Naive thymus-derived CD4-positive, alpha-beta T cell (primary cell): ENCODE data around the gene NPAS3. TPM values are rescaled to one million over a fixed set of nuclear protein-coding genes. Genes with fewer than 3 reads are reported as not detected.

Source experiments
- ATAC-seq: fragments of 150-1000 bp; cut with Tn5 transposase; 2 replicates; pipeline ENCODE4 v1.10.0; 2021; ENCODE audit warnings: mild to moderate bottlenecking, moderate library complexity
- CTCF ChIA-PET: fragments of 350-600 bp; sonication (Branson Sonifier 250); formaldehyde crosslinking; loops from one replicate; lab custom pipeline; 2021; ENCODE audit warnings: antibody characterized with exemption; lab: Charles Lee
- POLR2A ChIA-PET: fragments of 350-600 bp; sonication (Branson Sonifier 250); formaldehyde crosslinking; loops from one replicate; lab custom pipeline; 2021; ENCODE audit warnings: antibody characterized with exemption, inconsistent platforms; lab: Charles Lee
- DNase-seq, 9 donors: peaks; one replicate each; pipeline versions ENCODE4 v3.0.0 to v3.0.0-alpha.2; 2020 to 2022; ENCODE audit warnings: mixed read lengths in 1 of 9
- H3K27ac ChIP-seq: one replicate; pipeline ENCODE4 v1.7.0; 2013; ENCODE audit warnings: mild to moderate bottlenecking, low read depth, low read length, moderate library complexity
- H3K27me3 ChIP-seq, 2 donors: one replicate each; pipeline ENCODE4 v1.7.0; 2013; ENCODE audit warnings: low read length in 2 of 2, mild to moderate bottlenecking in 2 of 2, moderate library complexity in 2 of 2; ENCODE audit not compliant: control insufficient read depth in 2 of 2, insufficient read depth in 2 of 2
- H3K36me3 ChIP-seq, 3 experiments: 1 replicate in 2 of 3; 2 replicates in 1 of 3; pipeline ENCODE4 v1.7.0; 2013; ENCODE audit warnings: low read length in 3 of 3, mild to moderate bottlenecking in 3 of 3, moderate library complexity in 1 of 3; ENCODE audit not compliant: insufficient read depth in 3 of 3, control insufficient read depth in 2 of 3
- H3K4me1 ChIP-seq, 2 donors: one replicate each; pipeline ENCODE4 v1.7.0; 2013; ENCODE audit warnings: low read length in 2 of 2, mild to moderate bottlenecking in 2 of 2, moderate library complexity in 1 of 2; ENCODE audit not compliant: control insufficient read depth in 2 of 2, insufficient read depth in 2 of 2
- H3K4me3 ChIP-seq: 2 replicates; pipeline ENCODE4 v1.7.0; 2013; ENCODE audit warnings: mild to moderate bottlenecking, low read length
- H3K9me3 ChIP-seq, 3 experiments: 1 replicate in 2 of 3; 2 replicates in 1 of 3; pipeline ENCODE4 v1.7.0; 2013; ENCODE audit warnings: low read length in 3 of 3; ENCODE audit not compliant: control insufficient read depth in 2 of 3
- H3K27ac Mint-ChIP-seq, 9 donors: one replicate each; pipeline ENCODE4 v1.8.0; 2020 to 2022; ENCODE audit warnings: mixed read lengths in 9 of 9, mild to moderate bottlenecking in 8 of 9, moderate library complexity in 5 of 9, inconsistent platforms in 2 of 9
- H3K27me3 Mint-ChIP-seq, 5 donors: one replicate each; pipeline ENCODE4 v1.8.0; 2021 to 2022; ENCODE audit warnings: mixed read lengths in 5 of 5, mild to moderate bottlenecking in 1 of 5
- H3K36me3 Mint-ChIP-seq, 5 donors: one replicate each; pipeline ENCODE4 v1.8.0; 2020 to 2022; ENCODE audit warnings: mixed read lengths in 5 of 5, mild to moderate bottlenecking in 3 of 5, inconsistent platforms in 1 of 5
- H3K4me1 Mint-ChIP-seq, 7 donors: one replicate each; pipeline ENCODE4 v1.8.0; 2020 to 2022; ENCODE audit warnings: mixed read lengths in 7 of 7, mild to moderate bottlenecking in 3 of 7, inconsistent platforms in 1 of 7
- H3K4me3 Mint-ChIP-seq, 10 donors: one replicate each; pipeline ENCODE4 v1.8.0; 2020 to 2022; ENCODE audit warnings: mild to moderate bottlenecking in 10 of 10, mixed read lengths in 10 of 10, moderate library complexity in 6 of 10, inconsistent platforms in 2 of 10
- H3K9me3 Mint-ChIP-seq, 11 donors: one replicate each; pipeline ENCODE4 v1.8.0; 2020 to 2022; ENCODE audit warnings: mixed read lengths in 11 of 11, mild to moderate bottlenecking in 4 of 11, inconsistent platforms in 1 of 11, moderate library complexity in 1 of 11
- intact Hi-C, 2 donors: fragments of 100-400 bp; cut with micrococcal nuclease; formaldehyde crosslinking; loops; one replicate each; pipeline ENCODE4 v1.15.1; 2023
- polyA plus RNA-seq, 2 donors: library from polyadenylated mRNA; unstranded; fragments of 300-500 nt; fragmentation: Illumina TruSeq; gene quantifications; one replicate each; pipeline ENCODE4 v1.2.3, GENCODE V29; 2021
- total RNA-seq, 6 experiments: library from RNA in 5 of 6; stranded (reverse) in 5 of 6; gene quantifications; 1 replicate in 5 of 6; 2 replicates in 1 of 6; pipeline ENCODE4 v1.2.3 and lab custom pipeline; 2021 to 2026

The NPAS3 gene
- total and polyA plus RNA-seq, 7 experiments from 2014 or later = not detected

- intact Hi-C loops = no loop called here
- Mint-ChIP-seq H3K27ac (no peak overlapping the region), H3K4me1 (no peaks in the 10 kb centered on the region), H3K36me3 (no peaks in the 10 kb centered on the region), H3K9me3 (peaks cover 0 to 6% (median 0%) of the 10 kb centered on the region in 11 donors), H3K27me3 (no peaks in the 10 kb centered on the region), H3K4me3 (no peak overlapping the region)
- ATAC-seq (no peak), DNase-seq (no peak)
- H3K36me3 ChIP-seq = no peaks in the 10 kb centered on the region
- H3K4me3 ChIP-seq = no peak overlapping the region
- H3K27me3 ChIP-seq = no peaks in the 10 kb centered on the region
- H3K27ac ChIP-seq = no peak overlapping the region
- no peaks in the 10 kb centered on the region for H3K4me1 ChIP-seq
- ChIA-PET POLR2A (no interaction called here), CTCF (no interaction called here)
- H3K9me3 ChIP-seq = no peaks in the 10 kb centered on the region
Measured at GRCh38 chr14:33375196-33375595, 436.5 kb downstream of the NPAS3 start.

GRCh38 chr14:33375786-33376185, 437.1 kb downstream of the NPAS3 start:
- intact Hi-C loops = no loop called here
- no peak overlapping the region for H3K27ac Mint-ChIP-seq
- H3K27me3 Mint-ChIP-seq = no peaks in the 10 kb centered on the region
- Histone ChIP-seq H3K27ac (no peak overlapping the region), H3K4me1 (no peaks in the 10 kb centered on the region), H3K4me3 (no peak overlapping the region), H3K27me3 (no peaks in the 10 kb centered on the region), H3K36me3 (no peaks in the 10 kb centered on the region), H3K9me3 (no peaks in the 10 kb centered on the region)
- H3K4me3 Mint-ChIP-seq = no peak overlapping the region
- H3K9me3 Mint-ChIP-seq = peaks cover 0 to 6% (median 0%) of the 10 kb centered on the region in 11 donors
- DNase-seq (no peak), ATAC-seq (no peak)
- H3K36me3 Mint-ChIP-seq = no peaks in the 10 kb centered on the region
- ChIA-PET CTCF (no interaction called here), POLR2A (no interaction called here)
- no peaks in the 10 kb centered on the region for H3K4me1 Mint-ChIP-seq

- peaks cover 0 to 6% (median 0%) of the 10 kb centered on the region in 11 donors for H3K9me3 Mint-ChIP-seq
- POLR2A ChIA-PET = interaction anchor here (0.5 kb wide), 1 partner anchor 150 kb away, joined by 3 read pairs; no protein-coding TSS in a partner anchor
- H3K4me1 ChIP-seq = no peaks in the 10 kb centered on the region
- no peaks in the 10 kb centered on the region for H3K36me3 ChIP-seq
- H3K9me3 ChIP-seq = no peaks in the 10 kb centered on the region
- H3K4me1 Mint-ChIP-seq = no peaks in the 10 kb centered on the region
- H3K27me3 Mint-ChIP-seq = no peaks in the 10 kb centered on the region
- DNase-seq (no peak), ATAC-seq (no peak)
- no peak overlapping the region for H3K27ac ChIP-seq
- no peaks in the 10 kb centered on the region for H3K27me3 ChIP-seq
- CTCF ChIA-PET = no interaction called here
- H3K4me3 ChIP-seq = no peak overlapping the region
- H3K36me3 Mint-ChIP-seq = no peaks in the 10 kb centered on the region
- intact Hi-C loops = no loop called here
- H3K27ac Mint-ChIP-seq = no peak overlapping the region
- no peak overlapping the region for H3K4me3 Mint-ChIP-seq
Measured at GRCh38 chr14:33376510-33376909, 437.8 kb downstream of the NPAS3 start.

GRCh38 chr14:33377596-33378390, 439.1 kb downstream of the NPAS3 start:
- Histone ChIP-seq H3K27ac (no peak overlapping the region), H3K36me3 (no peaks in the 10 kb centered on the region), H3K4me1 (no peaks in the 10 kb centered on the region), H3K27me3 (no peaks in the 10 kb centered on the region), H3K9me3 (no peaks in the 10 kb centered on the region), H3K4me3 (no peak overlapping the region)
- Mint-ChIP-seq H3K36me3 (no peaks in the 10 kb centered on the region), H3K4me1 (no peaks in the 10 kb centered on the region), H3K27ac (no peak overlapping the region), H3K9me3 (peaks cover 0 to 6% (median 0%) of the 10 kb centered on the region in 11 donors), H3K4me3 (no peak overlapping the region), H3K27me3 (no peaks in the 10 kb centered on the region)
- POLR2A ChIA-PET = no interaction called here
- ATAC-seq (no peak), DNase-seq (no peak)
- CTCF ChIA-PET = no interaction called here
- intact Hi-C loops = no loop called here

- Mint-ChIP-seq H3K36me3 (no peaks in the 10 kb centered on the region), H3K9me3 (peaks cover 0 to 4% (median 0%) of the 10 kb centered on the region in 11 donors), H3K4me3 (no peak overlapping the region), H3K27me3 (no peaks in the 10 kb centered on the region), H3K4me1 (no peaks in the 10 kb centered on the region), H3K27ac (no peak overlapping the region)
- no peak for DNase-seq
- H3K4me3 ChIP-seq = no peak overlapping the region
- no peaks in the 10 kb centered on the region for H3K36me3 ChIP-seq
- no peaks in the 10 kb centered on the region for H3K27me3 ChIP-seq
- CTCF ChIA-PET = no interaction called here
- ATAC-seq = no peak
- intact Hi-C loops = no loop called here
- no peaks in the 10 kb centered on the region for H3K4me1 ChIP-seq
- POLR2A ChIA-PET = no interaction called here
- no peaks in the 10 kb centered on the region for H3K9me3 ChIP-seq
- no peak overlapping the region for H3K27ac ChIP-seq
Measured at GRCh38 chr14:33381717-33382116, 443.0 kb downstream of the NPAS3 start.

GRCh38 chr14:33386140-33386539, 447.5 kb downstream of the NPAS3 start:
- Mint-ChIP-seq H3K27ac (no peak overlapping the region), H3K9me3 (peaks cover 0 to 9% (median 0%) of the 10 kb centered on the region in 11 donors), H3K36me3 (no peaks in the 10 kb centered on the region), H3K27me3 (no peaks in the 10 kb centered on the region), H3K4me1 (no peaks in the 10 kb centered on the region), H3K4me3 (no peak overlapping the region)
- H3K4me1 ChIP-seq = no peaks in the 10 kb centered on the region
- no peak overlapping the region for H3K4me3 ChIP-seq
- CTCF ChIA-PET = no interaction called here
- intact Hi-C loops = no loop called here
- H3K27me3 ChIP-seq = no peaks in the 10 kb centered on the region
- ATAC-seq (no peak), DNase-seq (no peak)
- POLR2A ChIA-PET = no interaction called here
- H3K36me3 ChIP-seq = no peaks in the 10 kb centered on the region
- no peak overlapping the region for H3K27ac ChIP-seq
- no peaks in the 10 kb centered on the region for H3K9me3 ChIP-seq

GRCh38 chr14:33386781-33387180, 448.1 kb downstream of the NPAS3 start:
- Mint-ChIP-seq H3K4me1 (no peaks in the 10 kb centered on the region), H3K4me3 (no peak overlapping the region), H3K27ac (no peak overlapping the region), H3K27me3 (no peaks in the 10 kb centered on the region), H3K36me3 (no peaks in the 10 kb centered on the region), H3K9me3 (peaks cover 0 to 9% (median 0%) of the 10 kb centered on the region in 11 donors)
- H3K27me3 ChIP-seq = no peaks in the 10 kb centered on the region
- intact Hi-C loops = no loop called here
- H3K4me1 ChIP-seq = no peaks in the 10 kb centered on the region
- H3K9me3 ChIP-seq = no peaks in the 10 kb centered on the region
- POLR2A ChIA-PET = no interaction called here
- H3K4me3 ChIP-seq = no peak overlapping the region
- DNase-seq (no peak), ATAC-seq (no peak)
- no peaks in the 10 kb centered on the region for H3K36me3 ChIP-seq
- CTCF ChIA-PET = no interaction called here
- H3K27ac ChIP-seq = no peak overlapping the region
